SIG-M5 treated with dmso at 0.1 percent for 504 hours (cell line): ENCODE measurements around the gene TAC4.

Source experiments
- DNase-seq: peaks from one replicate; lab custom pipeline; 2025; ENCODE audit not compliant: unreplicated experiment; lab: John Stamatoyannopoulos, UW

The TAC4 gene

DNA sequence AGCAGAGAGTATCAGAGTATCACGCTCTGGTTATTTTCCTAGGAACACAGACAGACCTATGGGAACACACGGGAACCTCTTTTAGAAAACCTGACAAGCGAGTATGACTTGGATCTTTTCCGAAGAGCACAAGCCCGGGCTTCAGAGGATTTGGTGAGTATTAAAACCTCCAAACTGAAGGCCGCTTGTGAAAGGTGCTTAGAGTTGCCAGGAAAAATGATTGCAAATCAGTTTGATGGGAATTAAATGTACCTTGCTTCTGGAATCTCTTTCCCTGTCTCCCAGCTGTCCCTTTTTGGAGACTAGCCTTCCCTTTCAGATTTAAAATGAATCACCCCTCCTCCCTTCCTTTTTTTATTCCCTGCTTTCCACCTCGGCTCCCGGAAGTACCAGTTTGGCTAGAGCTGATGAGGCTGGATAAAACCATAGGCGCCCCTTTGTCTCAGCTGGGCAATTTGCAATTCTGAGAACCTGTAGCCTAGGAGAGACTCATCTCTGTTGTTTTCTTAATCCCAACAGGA is 32.0 kb downstream of the TAC4 start:
- DNase-seq: no peak

DNA sequence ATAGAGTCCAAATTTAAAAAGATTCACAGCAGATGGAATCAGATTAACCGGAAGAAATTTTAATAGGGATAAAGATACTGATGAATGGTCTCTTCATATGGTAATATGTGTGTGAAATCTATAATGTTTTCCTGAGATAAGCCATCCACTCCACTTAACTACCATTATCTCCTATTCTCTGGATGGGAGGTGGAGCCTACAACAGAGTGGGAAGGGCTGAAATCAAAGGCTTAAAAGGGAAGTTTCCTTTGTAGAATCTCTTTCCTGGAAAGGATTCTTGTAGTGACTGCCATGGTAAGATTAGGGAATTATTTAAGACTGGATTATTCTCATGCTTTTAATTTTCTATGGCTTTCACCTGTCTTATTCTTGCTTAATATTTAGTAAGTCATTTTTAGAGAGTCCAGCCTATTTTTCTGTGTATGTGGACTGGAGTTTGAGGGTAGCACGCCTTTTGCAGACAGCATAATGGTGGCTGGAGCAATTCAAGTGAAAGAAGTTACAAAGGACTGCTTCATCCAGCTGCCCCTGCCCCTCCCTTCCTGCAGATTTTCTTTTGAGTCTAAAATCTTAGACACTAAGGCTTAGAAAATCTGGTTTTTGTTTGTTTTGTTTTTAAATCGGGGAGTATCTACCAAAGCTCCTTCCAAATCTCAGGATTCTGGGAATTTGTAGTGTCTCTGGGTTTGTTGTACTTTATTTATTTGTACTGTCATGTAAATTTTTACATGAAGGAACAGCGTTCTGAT is 32.9 kb downstream of the TAC4 start:
- DNase-seq: no peak

DNA sequence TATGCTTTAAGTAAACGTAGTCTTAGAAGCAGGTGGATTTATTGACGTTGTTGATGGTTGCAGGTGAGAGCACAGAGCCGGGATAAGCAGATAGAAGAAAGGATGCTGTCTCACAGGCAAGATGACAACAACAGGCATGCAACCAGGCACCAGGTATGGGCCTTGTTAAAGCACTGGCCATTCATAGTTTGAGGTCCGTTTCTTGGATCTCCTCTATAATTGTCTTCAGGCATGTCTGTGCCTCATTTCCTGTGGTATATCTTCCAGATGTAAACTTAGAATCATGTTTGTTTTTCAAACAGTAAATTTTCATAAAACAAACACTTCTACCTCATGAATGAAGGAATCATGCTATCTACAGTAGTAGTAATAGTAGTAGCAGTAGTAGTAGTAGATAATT is 38.8 kb downstream of the TAC4 start:
- DNase-seq: no peak

DNA sequence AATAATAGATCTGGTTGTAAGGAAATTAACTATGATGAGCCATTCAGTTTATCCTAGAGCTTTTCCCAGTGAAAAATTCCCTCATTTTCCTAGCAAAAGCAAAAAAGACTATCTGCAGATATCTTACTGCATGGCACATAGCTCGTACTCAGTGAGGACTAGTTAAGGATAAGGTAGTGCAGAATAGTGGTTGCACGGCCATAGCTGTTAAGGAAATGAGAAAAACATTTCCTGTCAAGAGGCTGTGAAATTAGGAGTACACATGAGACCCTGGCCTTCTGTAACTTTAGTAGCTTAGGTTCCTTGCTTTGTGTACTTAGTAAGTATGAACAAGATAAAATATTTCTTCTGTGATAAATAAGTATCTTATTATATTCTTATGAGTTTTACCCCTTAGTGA is 49.1 kb downstream of the TAC4 start:
- DNase-seq: no peak

DNA sequence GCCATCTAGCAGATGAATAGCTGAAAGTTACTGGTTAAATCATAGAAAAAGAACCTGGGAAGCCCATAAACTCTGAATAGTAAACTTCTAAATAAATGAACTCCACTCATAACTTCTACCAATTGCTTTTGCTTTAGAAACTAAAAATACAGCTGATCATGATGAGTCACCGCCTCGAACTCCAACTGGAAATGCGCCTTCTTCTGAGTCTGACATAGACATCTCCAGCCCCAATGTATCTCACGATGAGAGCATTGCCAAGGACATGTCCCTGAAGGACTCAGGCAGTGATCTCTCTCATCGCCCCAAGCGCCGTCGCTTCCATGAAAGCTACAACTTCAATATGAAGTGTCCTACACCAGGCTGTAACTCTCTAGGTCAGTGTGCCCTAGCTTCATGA is 49.7 kb downstream of the TAC4 start:
- no peak for DNase-seq

DNA sequence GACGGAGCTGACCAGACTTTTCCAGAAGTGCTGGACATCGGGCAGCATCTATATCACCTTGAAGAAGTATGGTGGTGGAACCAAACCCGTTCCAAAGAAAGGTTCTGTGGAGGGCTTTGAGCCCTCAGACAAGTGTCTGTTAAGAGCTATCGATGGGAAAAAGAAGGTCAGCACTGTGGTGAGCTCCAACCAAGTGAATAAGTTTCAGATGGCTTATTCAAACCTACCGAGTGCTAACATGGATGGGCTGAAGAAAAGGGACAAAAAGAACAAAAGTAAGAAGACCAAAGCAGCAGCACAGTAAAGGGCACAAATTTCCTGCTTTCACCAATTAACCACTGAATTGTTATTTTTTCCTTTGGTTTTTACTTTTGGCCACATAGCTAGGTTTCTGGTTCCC is 52.5 kb downstream of the TAC4 start:
- DNase-seq: no peak

DNA sequence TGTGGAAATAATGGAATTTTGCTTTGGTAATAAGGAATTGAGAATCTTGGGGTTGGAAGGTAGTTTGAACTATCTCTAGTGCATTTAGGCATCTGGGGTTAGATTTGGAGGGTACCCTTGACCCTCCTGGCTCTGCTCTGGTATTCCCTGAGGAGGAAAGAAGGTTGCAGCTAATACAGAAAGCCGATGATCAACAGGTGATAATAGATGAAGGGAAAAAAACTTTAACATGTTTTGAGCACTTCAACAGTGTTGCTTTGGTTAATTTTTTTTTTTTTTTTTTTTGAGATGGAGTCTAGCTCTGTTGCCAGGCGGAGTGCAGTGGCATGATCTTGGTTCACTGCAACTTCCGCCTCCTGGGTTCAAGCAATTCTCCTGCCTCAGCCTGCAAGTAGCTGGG is 54.6 kb downstream of the TAC4 start:
- no peak for DNase-seq

DNA sequence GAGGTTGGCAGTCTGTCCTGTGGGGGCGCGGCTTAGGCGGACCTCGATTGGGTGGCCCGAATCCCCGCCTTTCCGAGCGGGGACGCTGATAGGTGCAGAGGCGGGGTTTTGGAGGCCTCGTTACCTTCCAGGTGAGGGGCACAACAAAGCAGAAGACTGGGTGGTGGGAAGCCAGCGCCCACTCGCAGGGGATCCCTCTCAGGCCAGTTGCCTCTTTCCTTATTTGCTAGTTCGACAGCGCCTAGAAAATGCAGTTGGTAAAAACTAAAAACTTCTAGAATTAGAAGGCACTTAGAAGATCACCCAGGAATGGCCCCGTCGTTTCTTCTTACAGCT is 58.7 kb downstream of the TAC4 start:
- DNase-seq: no peak

DNA sequence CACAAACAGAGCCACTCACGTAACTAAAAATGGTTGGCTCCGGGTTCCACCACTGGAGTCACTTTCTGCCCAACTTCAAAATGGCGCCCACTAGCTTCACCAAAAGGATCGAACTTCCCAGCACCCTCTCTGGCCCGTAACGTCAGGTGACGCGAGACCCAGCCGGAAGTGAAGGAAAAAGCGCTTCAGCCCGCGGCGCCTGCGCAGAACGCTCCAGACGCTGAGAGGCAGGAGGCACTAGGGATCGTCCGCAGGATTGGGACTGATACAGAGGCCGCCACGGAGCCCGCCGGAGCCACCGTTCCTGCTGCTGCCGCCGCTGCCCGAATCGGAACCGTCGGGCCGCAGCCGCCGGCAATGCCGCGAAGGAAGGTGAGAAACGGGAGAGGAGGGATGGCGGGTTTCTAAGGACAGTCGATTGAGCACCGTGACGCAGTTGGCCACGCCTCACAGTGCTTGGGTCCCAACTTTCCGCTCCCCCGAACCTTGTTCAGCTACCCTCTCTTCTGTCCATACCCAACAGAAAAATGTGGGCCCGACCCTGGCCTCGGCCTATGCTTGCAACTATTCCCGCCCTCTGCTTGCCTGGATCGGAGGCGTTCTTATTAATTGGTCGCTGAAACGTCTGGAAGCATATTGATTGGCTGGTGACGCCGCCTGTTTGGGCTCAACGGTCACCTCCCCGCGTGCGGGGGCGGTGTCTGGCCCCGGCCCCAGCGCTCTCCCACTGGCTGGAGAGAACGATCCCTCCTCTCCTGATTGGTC is 59.2 kb downstream of the TAC4 start, which contains the start of gene KAT7:
TSS of gene KAT7 (plus strand) at position 204 of the 765 bp plus-strand sequence. CDS start at position 358, 154 bp downstream.
- DNase-seq: peak; percentile 100
